ENCODE results near the gene PCDHGB1. TPM values are rescaled to one million over a fixed set of nuclear protein-coding genes. Genes with fewer than 3 reads are reported as not detected.

The PCDHGB1 gene
- total and polyA plus RNA-seq, 4 donors, result 0.17 to 8.4 (median 1.3) TPM

GRCh38 chr5:141363952-141364660, 14.2 kb downstream of the PCDHGB1 start, which contains the start of gene PCDHGA5:
PCDHGA5 (plus strand) TSS chr5:141364162; CDS start chr5:141364331, 169 bp downstream.
- H3K27me3 ChIP-seq (ENCODE audit: control insufficient read depth in 3 of 3, insufficient read depth in 3 of 3, low read length in 2 of 3), result peaks cover 0 to 6% (median 5%) of the 10 kb centered on the region in 3 donors

GRCh38 chr5:141366016-141366896, 16.4 kb downstream of the PCDHGB1 start:
- DNase-seq (no peak), ATAC-seq (ENCODE audit: insufficient read depth, low FRiP score) (no peak)
- peaks cover 0 to 49% (median 23%) of the 10 kb centered on the region in 4 donors for H3K9me3 ChIP-seq (ENCODE audit: control insufficient read depth in 4 of 4, insufficient read depth in 3 of 4, low read length in 3 of 4)
- 32 to 34% methylated on average over 46 of the region's 46 CpGs for WGBS, 2 donors
- TF ChIP-seq CTCF (IDR thresholded peaks at IDR 0.05; ENCODE audit: control extremely low read depth, extremely low read depth), result no peak
- peaks cover 0 to 6% (median 5%) of the 10 kb centered on the region in 3 donors for H3K27me3 ChIP-seq (ENCODE audit: control insufficient read depth in 3 of 3, insufficient read depth in 3 of 3, low read length in 2 of 3)
- H3K36me3 ChIP-seq (ENCODE audit: control insufficient read depth in 4 of 4, insufficient read depth in 4 of 4, low read length in 4 of 4), result no peaks in the 10 kb centered on the region
- H3K4me1 ChIP-seq (ENCODE audit: control insufficient read depth in 5 of 5, insufficient read depth in 5 of 5, low read length in 5 of 5), result peaks cover 0 to 2% (median 0%) of the 10 kb centered on the region in 5 donors
- H3K27ac ChIP-seq (ENCODE audit: low read depth in 1 of 2, low read length in 1 of 2), result no peak overlapping the region
- H3K9ac ChIP-seq (ENCODE audit: insufficient read depth in 1 of 2, low read length in 2 of 2), result no peak overlapping the region
- no peak overlapping the region for H3K4me3 ChIP-seq

More at GRCh38 chr5:141363952-141364660, 14.2 kb downstream of the PCDHGB1 start, which contains the start of gene PCDHGA5:
- no peak within 1 kb of the TSS for H3K27ac ChIP-seq (ENCODE audit: low read depth in 1 of 2, low read length in 1 of 2)
- no peak for ATAC-seq (ENCODE audit: insufficient read depth, low FRiP score)
- 15 to 16% methylated on average over 34 of the region's 34 CpGs for WGBS, 2 donors
- peak in 2 of 3 donors; percentile 24 to 25 for DNase-seq
- TF ChIP-seq CTCF (IDR thresholded peaks at IDR 0.05; ENCODE audit: control extremely low read depth, extremely low read depth), result no peak
- no peak within 1 kb of the TSS for H3K9ac ChIP-seq (ENCODE audit: insufficient read depth in 1 of 2, low read length in 2 of 2)
- H3K9me3 ChIP-seq (ENCODE audit: control insufficient read depth in 4 of 4, insufficient read depth in 3 of 4, low read length in 3 of 4), result peaks cover 0 to 48% (median 23%) of the 10 kb centered on the region in 4 donors
- H3K4me1 ChIP-seq (ENCODE audit: control insufficient read depth in 5 of 5, insufficient read depth in 5 of 5, low read length in 5 of 5), result peaks cover 0 to 2% (median 0%) of the 10 kb centered on the region in 5 donors
- H3K4me3 ChIP-seq, result no peak within 1 kb of the TSS
- H3K36me3 ChIP-seq (ENCODE audit: control insufficient read depth in 4 of 4, insufficient read depth in 4 of 4, low read length in 4 of 4), result peaks cover 0 to 3% (median 0%) of the 10 kb centered on the region in 4 donors

GRCh38 chr5:141369994-141370848, 20.3 kb downstream of the PCDHGB1 start, which contains the start of gene PCDHGB3:
PCDHGB3 (plus strand) TSS chr5:141370242; CDS start chr5:141370395, 153 bp downstream.
- no peak for ATAC-seq (ENCODE audit: insufficient read depth, low FRiP score)
- 17 to 19% methylated on average over 32 of the region's 32 CpGs for WGBS, 2 donors
- Histone ChIP-seq H3K27ac (ENCODE audit: low read depth in 1 of 2, low read length in 1 of 2) (no peak within 1 kb of the TSS), H3K9me3 (ENCODE audit: control insufficient read depth in 4 of 4, insufficient read depth in 3 of 4, low read length in 3 of 4) (peaks cover 0 to 56% (median 26%) of the 10 kb centered on the region in 4 donors), H3K36me3 (ENCODE audit: control insufficient read depth in 4 of 4, insufficient read depth in 4 of 4, low read length in 4 of 4) (peaks cover 0 to 7% (median 0%) of the 10 kb centered on the region in 4 donors), H3K27me3 (ENCODE audit: control insufficient read depth in 3 of 3, insufficient read depth in 3 of 3, low read length in 2 of 3) (peaks cover 0 to 3% (median 3%) of the 10 kb centered on the region in 3 donors), H3K4me3 (no peak within 1 kb of the TSS), H3K4me1 (ENCODE audit: control insufficient read depth in 5 of 5, insufficient read depth in 5 of 5, low read length in 5 of 5) (no peaks in the 10 kb centered on the region), H3K9ac (ENCODE audit: insufficient read depth in 1 of 2, low read length in 2 of 2) (no peak within 1 kb of the TSS)
- TF ChIP-seq CTCF (IDR thresholded peaks at IDR 0.05; ENCODE audit: control extremely low read depth, extremely low read depth), result no peak
- DNase-seq, result peak in 2 of 3 donors; percentile 29 to 30
